HG03378 (cell line): ENCODE measurements around the gene P3R3URF.

Experiments
- ATAC-seq: cut with Tn5 transposase; IDR thresholded peaks from one replicate; pipeline ENCODE4 v1.9.1; 2021; ENCODE audit warnings: mild to moderate bottlenecking, moderate library complexity; ENCODE audit not compliant: unreplicated experiment

The P3R3URF gene

DNA sequence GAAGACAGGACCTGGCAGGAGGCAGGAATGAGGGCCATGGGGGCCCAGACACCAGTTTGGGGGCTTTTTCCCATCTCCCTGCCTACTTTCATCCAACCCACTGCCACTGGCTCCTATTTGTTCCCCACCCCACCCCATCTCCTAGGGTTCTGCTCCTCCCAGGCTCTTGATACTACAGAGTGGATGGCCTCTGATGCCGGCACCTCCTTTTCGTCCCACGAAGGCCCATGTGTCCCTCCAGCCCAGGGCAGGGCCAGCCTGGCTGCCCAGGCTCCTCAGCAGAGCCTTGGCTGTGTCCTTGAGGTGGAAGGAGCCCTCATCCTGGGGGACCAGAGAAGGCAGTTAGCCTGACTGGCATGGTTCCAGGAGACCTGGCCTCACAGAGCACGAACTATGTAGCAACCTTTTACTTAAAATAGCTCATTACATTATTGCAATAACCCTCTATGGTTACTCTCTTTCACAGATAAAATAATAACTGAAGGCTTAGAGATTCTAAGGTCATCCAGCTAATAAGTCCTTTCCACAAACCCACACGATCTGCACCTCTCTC, 18.4 kb upstream of the P3R3URF start:
- ATAC-seq = no peak

GRCh38 chr1:46193984-46194570, 17.8 kb upstream of the P3R3URF start:
- ATAC-seq = no peak

DNA sequence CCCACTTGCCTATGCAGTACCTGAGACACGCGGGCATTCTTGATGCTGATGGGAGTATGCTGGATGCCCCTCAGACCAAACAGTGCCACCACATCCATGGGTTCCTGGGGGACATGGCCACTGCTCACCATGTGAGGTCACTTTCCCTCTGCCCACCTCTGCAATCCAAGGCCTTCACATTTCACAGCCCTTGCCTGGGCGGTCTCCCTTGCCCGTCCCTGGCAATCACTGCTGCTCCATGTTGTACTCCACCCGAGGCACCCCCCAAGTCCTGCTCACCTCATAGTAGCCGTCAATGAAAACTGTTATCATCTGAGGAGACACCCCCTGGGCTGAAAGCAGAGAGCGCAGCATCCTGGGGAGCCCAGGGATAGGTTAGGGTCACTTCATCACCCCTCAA, 17.0 kb upstream of the P3R3URF start:
- no peak for ATAC-seq

GRCh38 chr1:46192171-46192570, 15.9 kb upstream of the P3R3URF start:
- no peak for ATAC-seq

GRCh38 chr1:46191033-46191701, 14.9 kb upstream of the P3R3URF start:
- no peak for ATAC-seq

DNA sequence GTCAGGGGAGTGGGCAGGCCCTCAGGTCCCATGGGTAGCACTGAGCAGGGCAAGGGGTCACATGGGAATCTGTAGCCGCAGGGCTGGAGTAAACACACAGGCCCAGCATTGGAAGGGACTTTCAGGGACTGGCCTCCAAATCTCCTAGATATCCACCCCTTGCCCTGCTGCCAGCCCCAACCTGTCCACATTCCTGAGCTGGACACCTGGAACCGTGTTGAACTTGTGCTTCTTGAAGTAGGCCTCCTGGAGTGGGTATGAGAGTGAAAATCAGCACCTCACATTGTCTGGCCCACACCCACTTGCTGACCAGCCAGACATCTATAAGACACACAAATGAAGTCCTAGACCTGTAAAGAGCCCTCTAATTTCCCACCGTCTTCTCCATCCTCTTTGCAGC, 14.3 kb upstream of the P3R3URF start:
- ATAC-seq = no peak

- no peak for ATAC-seq
Measured at GRCh38 chr1:46188295-46189030, 12.2 kb upstream of the P3R3URF start.

DNA sequence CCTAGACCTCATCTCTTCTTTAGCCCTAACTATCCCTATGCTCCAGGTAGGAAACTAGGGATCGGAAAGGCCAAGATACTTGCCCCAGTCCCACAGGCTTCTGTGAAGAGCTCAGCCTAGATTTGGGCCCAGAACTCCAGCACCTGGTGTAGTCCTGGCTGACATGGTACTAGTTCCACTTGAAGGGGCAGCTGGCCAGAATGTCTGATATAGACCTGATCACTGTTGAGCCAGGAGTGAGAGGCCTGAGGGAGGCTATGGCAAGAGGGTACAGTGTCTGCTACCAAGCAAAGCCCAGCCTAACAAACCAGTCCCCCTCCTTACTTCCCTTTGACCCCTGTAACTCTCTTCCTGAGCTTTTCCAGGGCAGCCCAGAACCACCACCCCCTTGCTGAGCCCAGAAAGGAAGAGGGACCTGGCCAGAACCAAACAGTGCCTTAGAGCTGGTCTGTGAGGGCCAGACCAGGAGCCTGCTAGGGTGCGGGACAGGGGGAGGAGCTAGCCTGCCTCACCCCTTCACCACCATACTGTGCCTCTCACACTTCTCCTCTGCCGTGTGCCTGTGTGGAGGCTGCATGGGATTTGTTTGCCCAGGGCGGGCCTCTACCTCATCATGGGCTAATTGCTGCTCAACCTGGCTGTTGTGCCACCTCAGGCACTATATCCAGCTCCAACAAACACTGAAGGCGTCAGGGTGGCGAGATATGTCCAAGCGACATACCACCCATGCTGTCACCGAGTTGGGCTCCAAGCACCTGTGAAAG, 11.0 kb upstream of the P3R3URF start:
- no peak for ATAC-seq

DNA sequence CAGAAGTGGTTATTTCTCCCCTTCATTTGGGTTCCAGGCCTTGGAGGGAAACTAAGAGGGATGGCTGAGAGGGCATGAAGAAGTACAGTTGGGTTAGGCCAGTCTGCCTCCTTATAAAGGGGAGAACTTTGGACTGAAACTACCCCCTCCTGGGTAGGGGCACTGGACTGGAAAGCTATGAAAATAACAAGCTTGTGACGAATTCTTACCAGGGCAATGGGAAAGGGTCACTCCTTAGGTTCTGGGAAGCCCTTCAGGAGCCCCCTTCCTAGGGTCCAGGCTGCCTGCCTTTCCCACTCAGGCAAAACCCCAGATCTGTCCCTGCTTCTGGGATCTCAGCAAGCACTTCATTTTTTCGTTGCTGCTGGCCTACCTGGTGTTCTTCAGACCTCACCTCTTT, 9.8 kb upstream of the P3R3URF start:
- ATAC-seq = no peak

GRCh38 chr1:46184920-46185658, 8.8 kb upstream of the P3R3URF start:
- no peak for ATAC-seq

DNA sequence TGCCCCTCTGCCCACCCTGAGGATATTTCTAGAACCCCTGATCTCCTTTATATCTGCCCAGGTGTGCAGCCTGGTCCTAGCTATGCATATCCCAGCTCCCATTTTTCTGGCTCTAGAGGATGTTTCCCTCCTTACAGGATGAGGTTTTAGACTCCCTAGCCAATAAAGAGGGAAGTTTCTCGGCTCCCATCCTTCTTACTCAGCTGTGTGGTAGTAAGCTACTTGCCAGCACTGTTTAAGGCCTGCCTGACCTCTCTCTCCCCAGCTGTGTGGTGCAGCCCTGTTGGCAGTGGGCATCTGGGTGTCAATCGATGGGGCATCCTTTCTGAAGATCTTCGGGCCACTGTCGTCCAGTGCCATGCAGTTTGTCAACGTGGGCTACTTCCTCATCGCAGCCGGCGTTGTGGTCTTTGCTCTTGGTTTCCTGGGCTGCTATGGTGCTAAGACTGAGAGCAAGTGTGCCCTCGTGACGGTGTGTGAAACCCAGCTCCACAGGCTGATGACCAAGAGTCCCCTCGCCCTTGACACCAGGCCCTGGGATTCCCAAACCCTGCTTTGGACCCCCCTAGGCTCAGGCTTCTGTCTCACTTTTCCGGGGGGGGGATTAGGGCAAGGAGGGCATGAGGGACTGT, 7.8 kb upstream of the P3R3URF start:
- no peak for ATAC-seq

DNA sequence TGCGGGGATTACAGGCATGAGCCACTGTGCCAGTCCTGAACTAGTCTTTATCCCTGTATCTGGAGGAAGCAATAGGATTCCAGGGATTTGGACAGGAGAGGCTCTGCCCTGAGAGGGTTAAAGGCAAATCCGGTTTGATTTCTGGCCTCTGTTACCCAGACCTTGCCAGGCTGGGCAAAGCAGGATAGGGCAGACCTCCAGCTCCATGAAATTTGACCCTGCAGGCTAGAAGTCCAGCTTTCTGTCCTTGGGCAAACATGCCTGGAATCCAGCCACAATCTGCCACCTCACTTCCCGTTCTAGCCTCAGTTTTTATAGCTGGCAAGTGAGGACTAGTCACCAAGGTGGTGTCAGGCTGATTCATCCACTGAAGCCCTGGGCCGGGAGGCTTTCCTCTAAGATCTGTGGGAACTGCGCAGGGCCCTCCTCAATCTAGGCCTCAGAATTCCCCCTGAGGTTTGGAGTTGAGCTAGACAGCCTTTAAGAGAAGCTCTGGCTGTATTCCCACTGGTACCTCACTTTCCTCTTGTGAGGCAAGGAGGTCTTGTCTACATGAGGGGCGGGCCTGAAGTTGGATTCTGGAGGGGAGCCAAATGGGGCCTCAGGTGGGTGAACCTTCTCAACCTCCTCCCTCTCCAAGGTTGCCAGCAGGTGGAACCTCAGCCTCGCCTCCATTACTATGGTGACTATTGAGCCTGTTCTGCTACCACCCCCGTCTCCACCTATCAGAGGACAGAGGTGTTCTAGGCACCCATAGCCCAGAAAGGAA, 7.0 kb upstream of the P3R3URF start:
- no peak for ATAC-seq

DNA sequence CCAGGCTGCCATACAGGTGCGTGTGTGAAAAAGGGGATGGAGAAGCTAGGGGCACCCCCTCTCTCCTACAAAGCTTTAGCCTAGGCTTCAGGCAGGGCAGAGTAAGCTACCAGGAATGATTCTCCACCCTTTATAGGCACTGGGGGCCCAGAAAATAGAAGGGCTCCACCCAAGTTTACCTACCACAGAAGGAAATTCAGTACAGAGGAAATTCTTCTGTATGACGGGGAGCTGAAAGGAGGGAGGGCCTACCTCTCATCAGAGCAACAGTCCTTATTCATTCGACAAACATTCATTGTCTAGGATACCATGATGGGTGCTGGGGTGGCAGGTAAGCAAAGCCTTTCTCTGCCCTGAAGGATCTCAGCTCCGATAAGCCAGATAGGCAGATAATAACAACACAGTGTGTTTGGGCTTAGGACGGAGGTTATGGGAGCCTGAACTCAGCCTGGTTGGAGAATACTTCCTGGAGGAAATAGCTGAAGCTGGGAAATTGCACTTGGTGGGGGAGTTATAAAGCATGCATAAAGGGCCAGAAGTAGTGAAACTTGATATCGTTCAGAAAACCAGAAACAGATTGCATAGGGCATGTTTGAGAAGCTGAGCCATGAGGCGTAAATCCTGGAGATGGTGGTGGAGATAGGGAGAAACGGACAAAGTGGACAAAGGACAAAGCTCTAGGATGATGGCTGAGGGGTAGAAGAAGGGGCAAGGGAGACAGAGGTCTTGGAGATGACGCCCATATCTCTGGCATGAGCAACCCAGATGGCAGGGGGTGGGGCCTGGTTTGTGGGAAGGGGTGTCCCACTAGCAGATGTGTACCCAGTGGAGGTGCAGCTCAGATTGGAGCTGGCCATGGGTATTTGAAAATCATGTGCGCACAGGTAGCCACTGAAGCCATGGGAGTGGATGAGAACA, 5.3 kb upstream of the P3R3URF start:
- no peak for ATAC-seq

DNA sequence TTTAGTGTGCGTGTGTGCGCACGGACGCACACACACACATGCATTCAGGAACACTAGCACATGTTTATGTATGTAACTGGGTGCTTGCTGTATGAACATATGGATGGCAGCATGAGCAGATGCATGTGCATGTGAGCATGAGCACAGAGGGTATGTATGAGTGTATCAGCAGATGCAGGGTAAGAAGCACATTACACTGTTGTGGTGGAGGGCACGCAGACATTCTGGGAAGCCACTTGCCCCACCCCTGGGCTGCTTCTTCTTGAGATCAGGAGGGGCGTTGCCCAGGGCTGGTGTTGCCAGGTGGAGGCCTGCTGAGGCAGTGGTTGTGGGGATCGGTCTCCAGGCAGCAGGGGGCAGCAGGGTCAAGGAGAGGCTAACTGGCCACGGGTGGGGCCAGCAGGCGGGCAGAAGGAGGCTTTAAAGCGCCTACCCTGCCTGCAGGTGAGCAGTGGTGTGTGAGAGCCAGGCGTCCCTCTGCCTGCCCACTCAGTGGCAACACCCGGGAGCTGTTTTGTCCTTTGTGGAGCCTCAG, 3.9 kb upstream of the P3R3URF start:
- no peak for ATAC-seq

DNA sequence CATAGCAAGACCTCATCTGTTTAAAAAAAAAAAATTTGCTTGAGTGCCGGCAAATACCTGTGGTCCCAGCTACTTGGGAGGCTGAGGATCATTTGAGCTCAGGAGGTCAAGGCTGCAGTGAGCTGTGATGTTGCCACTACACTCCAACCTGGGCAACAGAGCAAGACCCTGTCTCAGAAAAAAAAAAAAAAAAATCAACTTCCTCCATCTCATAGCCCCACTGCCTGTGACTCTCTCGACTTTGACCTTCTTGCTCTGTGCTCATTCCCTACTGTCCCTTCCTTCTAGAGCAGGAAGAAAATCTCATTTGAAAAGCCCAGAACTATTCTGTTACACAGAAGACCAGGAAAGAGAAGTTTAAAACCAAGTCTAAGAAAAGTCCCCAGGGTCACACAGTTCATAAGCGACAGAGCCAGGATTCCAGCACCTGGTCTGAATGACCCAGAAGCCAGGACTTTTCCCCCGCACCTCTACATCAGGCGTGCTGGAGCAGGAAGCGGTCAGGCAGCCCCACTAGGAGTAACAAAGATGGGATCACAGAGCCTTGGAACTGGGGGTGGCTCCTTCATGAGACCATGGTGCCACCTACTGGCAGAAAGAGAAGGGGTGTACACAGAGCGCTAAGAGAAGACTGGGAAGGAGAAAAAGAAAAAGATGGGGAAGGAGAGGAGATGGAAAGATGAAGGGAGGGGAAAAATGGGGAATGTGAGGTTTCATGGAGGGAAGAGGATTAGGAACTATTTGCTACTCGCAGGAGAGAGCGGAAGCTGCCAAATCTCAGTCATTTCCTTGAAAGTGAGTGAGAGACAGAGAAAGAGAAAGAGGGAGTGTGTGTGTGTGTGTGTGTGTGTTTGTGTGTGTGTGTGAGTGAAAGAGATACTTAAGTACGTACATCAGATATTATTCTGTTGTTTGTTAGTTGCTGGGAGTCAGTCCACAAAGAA, 3.1 kb upstream of the P3R3URF start:
- peak; percentile 48 for ATAC-seq

- ATAC-seq = no peak
Measured at GRCh38 chr1:46175243-46175642, 1.0 kb downstream of the P3R3URF start.
